Measurements from ENCODE around the gene C1QTNF9B. TPM values are rescaled to one million over a fixed set of nuclear protein-coding genes. Genes with fewer than 3 reads are reported as not detected.
"Not testable (repeated sequence)": the region's sequence is repeated elsewhere in the genome, so short reads cannot be mapped to it uniquely, and the experiment has no call there.

Gene C1QTNF9B
- total and polyA plus RNA-seq, 2 of the 13 experiments (the other 11 are each of a cell fraction or from before 2014, with no cell fraction given): not detected

DNA sequence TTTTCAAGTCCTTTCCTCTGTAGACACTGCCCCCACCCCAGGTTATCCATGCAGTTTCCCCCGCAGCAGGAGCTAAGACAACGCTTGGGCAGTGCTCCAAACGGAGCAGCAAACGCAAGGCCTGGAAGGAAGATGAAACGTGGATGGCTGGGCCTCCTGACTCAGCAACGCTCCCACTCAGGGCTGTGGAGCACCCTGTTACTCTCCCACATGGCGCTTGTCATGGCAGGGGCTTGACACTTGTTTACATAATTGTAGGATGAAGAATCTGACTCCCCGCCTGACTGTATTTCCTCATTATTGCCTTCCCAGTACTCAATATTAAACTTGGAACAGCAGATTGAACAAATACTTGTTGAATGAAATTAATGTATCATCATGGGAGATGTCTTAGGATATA lies 799 bp upstream of the C1QTNF9B start:
- in situ Hi-C loops (cut with HindIII; ENCODE audit: extremely low pct_ligation_motif_present, low pct_unique_long_range_greater_than_20kb): loop anchor here (25.0 kb wide), 1 partner anchor 311 kb away; no protein-coding TSS in a partner anchor
- H3K4me3 ChIP-seq (replicated peaks in 1 of 3; ENCODE audit: insufficient read depth in 1 of 3, low read depth in 2 of 3, low read length in 3 of 3): no peak overlapping the region
- no peak overlapping the region for H3K9ac ChIP-seq (ENCODE audit: insufficient read depth, low read depth, low read length)
- no peak overlapping the region for H3K4me2 ChIP-seq (ENCODE audit: low read depth, low read length)
- H3K27ac ChIP-seq (ENCODE audit: extremely low read length, insufficient read depth, low read length): no peak overlapping the region
- ATAC-seq (no peak), DNase-seq (ENCODE audit: low spot score) (no peak), FAIRE-seq (no peak)
- H3K27me3 ChIP-seq (ENCODE audit: control insufficient read depth in 1 of 2, insufficient read depth in 2 of 2, low read length in 2 of 2): peaks cover 0 to 10% of the 10 kb centered on the region in 2 experiments; a peak in 1 of 5 replicates
- 78% methylated on average over 2 of the region's 8 CpGs for WGBS (ENCODE audit: low lambda C conversion rate)
- H3K36me3 ChIP-seq (replicated peaks in 1 of 2; ENCODE audit: control insufficient read depth in 1 of 2, insufficient read depth in 2 of 2, low read length in 2 of 2): no peaks in the 10 kb centered on the region
- BruUV-seq (replicated peaks): no TSS peak
- no peaks in the 10 kb centered on the region for H4K20me1 ChIP-seq (ENCODE audit: insufficient read depth, low read length)
- TF ChIP-seq, protein P1, sequence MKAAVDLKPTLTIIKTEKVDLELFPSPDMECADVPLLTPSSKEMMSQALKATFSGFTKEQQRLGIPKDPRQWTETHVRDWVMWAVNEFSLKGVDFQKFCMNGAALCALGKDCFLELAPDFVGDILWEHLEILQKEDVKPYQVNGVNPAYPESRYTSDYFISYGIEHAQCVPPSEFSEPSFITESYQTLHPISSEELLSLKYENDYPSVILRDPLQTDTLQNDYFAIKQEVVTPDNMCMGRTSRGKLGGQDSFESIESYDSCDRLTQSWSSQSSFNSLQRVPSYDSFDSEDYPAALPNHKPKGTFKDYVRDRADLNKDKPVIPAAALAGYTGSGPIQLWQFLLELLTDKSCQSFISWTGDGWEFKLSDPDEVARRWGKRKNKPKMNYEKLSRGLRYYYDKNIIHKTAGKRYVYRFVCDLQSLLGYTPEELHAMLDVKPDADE (CRISPR knock-in tag; IDR thresholded peaks at IDR 0.05): no peak
- TF ChIP-seq, protein P2, sequence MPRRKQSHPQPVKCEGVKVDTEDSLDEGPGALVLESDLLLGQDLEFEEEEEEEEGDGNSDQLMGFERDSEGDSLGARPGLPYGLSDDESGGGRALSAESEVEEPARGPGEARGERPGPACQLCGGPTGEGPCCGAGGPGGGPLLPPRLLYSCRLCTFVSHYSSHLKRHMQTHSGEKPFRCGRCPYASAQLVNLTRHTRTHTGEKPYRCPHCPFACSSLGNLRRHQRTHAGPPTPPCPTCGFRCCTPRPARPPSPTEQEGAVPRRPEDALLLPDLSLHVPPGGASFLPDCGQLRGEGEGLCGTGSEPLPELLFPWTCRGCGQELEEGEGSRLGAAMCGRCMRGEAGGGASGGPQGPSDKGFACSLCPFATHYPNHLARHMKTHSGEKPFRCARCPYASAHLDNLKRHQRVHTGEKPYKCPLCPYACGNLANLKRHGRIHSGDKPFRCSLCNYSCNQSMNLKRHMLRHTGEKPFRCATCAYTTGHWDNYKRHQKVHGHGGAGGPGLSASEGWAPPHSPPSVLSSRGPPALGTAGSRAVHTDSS (CRISPR knock-in tag; conservative IDR thresholded peaks at IDR 0.05): no peak
- TF ChIP-seq, protein P3, sequence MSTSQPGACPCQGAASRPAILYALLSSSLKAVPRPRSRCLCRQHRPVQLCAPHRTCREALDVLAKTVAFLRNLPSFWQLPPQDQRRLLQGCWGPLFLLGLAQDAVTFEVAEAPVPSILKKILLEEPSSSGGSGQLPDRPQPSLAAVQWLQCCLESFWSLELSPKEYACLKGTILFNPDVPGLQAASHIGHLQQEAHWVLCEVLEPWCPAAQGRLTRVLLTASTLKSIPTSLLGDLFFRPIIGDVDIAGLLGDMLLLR (CRISPR knock-in tag; IDR thresholded peaks at IDR 0.05): no peak
- TF ChIP-seq ZBTB1 (CRISPR knock-in tag; IDR thresholded peaks at IDR 0.05; ENCODE audit: borderline replicate concordance) (no peak), EHMT2 (IDR thresholded peaks at IDR 0.05; ENCODE audit: borderline replicate concordance, low read depth, low read length) (no peak), SMAD1 (CRISPR knock-in tag; IDR thresholded peaks at IDR 0.05; ENCODE audit: borderline replicate concordance, low read depth) (no peak), PCBP2 (optimal IDR thresholded peaks at IDR 0.05; ENCODE audit: low read depth, low read length, poor library complexity, severe bottlenecking) (no peak), MATR3 (CRISPR knock-in tag; IDR thresholded peaks at IDR 0.05) (no peak), ZC3H13 (CRISPR knock-in tag; IDR thresholded peaks at IDR 0.05) (no peak), ZMYM3 (CRISPR knock-in tag; IDR thresholded peaks at IDR 0.05) (no peak), ZNF124 (CRISPR knock-in tag; IDR thresholded peaks at IDR 0.05) (no peak), ZNF589 (CRISPR knock-in tag; conservative IDR thresholded peaks at IDR 0.05) (no peak)
- CTCF ChIA-PET (ENCODE audit: low intra/inter-chr PET ratio, low total read pairs): no interaction called here
- no peak overlapping the region for H2AFZ ChIP-seq (ENCODE audit: low read length)
- intact Hi-C loops (cut with micrococcal nuclease; ENCODE audit: unreplicated experiment): loop anchor here (2.0 kb wide), 1 partner anchor 21 kb away; no protein-coding TSS in a partner anchor
- H3K4me1 ChIP-seq (ENCODE audit: insufficient read depth, low read length): peaks cover 5% of the 10 kb centered on the region
- no peaks in the 10 kb centered on the region for H3K9me3 ChIP-seq (ENCODE audit: low read length)
- POLR2A ChIA-PET: no interaction called here
- H3K79me2 ChIP-seq (ENCODE audit: insufficient read depth, low read length): no peaks in the 10 kb centered on the region

DNA sequence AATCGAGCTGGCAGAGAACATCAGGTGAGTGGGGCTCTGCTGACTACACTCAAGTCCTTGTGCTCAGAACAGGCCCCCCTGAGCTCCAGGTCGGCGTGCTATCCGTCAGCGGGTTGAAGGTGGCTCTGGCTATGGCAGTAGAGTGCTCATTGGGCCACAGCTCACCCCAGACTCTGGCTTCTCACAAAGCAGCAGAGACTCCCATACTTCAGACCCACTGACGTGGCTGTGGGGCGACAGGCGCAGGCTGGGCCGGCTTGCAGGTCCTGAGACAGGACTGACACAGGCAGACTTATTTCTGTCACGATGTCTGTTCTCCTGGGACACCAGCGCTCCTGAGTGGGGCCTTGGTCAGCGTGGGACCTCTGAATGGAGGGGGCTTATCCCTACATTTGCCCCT lies 2.6 kb downstream of the C1QTNF9B start:
- H2AFZ ChIP-seq (ENCODE audit: low read length); POLR2A ChIA-PET; H3K9me3 ChIP-seq (ENCODE audit: low read length); H3K27ac ChIP-seq (ENCODE audit: extremely low read length, insufficient read depth, low read length); DNase-seq (ENCODE audit: low spot score); intact Hi-C loops (cut with micrococcal nuclease; ENCODE audit: unreplicated experiment); H3K4me3 ChIP-seq (replicated peaks in 1 of 3; ENCODE audit: insufficient read depth in 1 of 3, low read depth in 2 of 3, low read length in 3 of 3); ATAC-seq; H4K20me1 ChIP-seq (ENCODE audit: insufficient read depth, low read length); FAIRE-seq; H3K79me2 ChIP-seq (ENCODE audit: insufficient read depth, low read length); H3K9ac ChIP-seq (ENCODE audit: insufficient read depth, low read depth, low read length); H3K36me3 ChIP-seq (replicated peaks in 1 of 2; ENCODE audit: control insufficient read depth in 1 of 2, insufficient read depth in 2 of 2, low read length in 2 of 2); H3K4me2 ChIP-seq (ENCODE audit: low read depth, low read length); CTCF ChIA-PET (ENCODE audit: low intra/inter-chr PET ratio, low total read pairs); H3K27me3 ChIP-seq (ENCODE audit: control insufficient read depth in 1 of 2, insufficient read depth in 2 of 2, low read length in 2 of 2); BruUV-seq (replicated peaks): not testable (repeated sequence)
- 42% methylated on average over 7 of the region's 12 CpGs for WGBS (ENCODE audit: low lambda C conversion rate)
- H3K4me1 ChIP-seq (ENCODE audit: insufficient read depth, low read length): peaks cover 18% of the 10 kb centered on the region
- in situ Hi-C loops (cut with HindIII; ENCODE audit: extremely low pct_ligation_motif_present, low pct_unique_long_range_greater_than_20kb): loop anchor here (25.0 kb wide), 1 partner anchor 307 kb away; no protein-coding TSS in a partner anchor

All from HepG2 (cell line).